ENCODE measurements around the gene NPTXR.
A peak's percentile ranks its signal among the peaks of the same experiment; 100 is the strongest.
"Not testable (repeated sequence)": the region's sequence is repeated elsewhere in the genome, so short reads cannot be mapped to it uniquely, and the experiment has no call there.

NPTXR gene

GRCh38 chr22:38830026-38830844, 13.6 kb downstream of the NPTXR start:
- DNase-seq = no peak

- no peak for DNase-seq
Measured at GRCh38 chr22:38829485-38829884, 14.3 kb downstream of the NPTXR start.

GRCh38 chr22:38828616-38829205, 15.1 kb downstream of the NPTXR start:
- DNase-seq = no peak

- DNase-seq = no peak
Measured at GRCh38 chr22:38828191-38828590, 15.6 kb downstream of the NPTXR start.

GRCh38 chr22:38827510-38827909, 16.3 kb downstream of the NPTXR start:
- DNase-seq = no peak

- no peak for DNase-seq
Measured at GRCh38 chr22:38826801-38827200, 17.0 kb downstream of the NPTXR start.

GRCh38 chr22:38826386-38826785, 17.4 kb downstream of the NPTXR start:
- DNase-seq = no peak

GRCh38 chr22:38824585-38824984, 19.2 kb downstream of the NPTXR start:
- peak; percentile 65 for DNase-seq

- DNase-seq = no peak
Measured at GRCh38 chr22:38823637-38824036, 20.2 kb downstream of the NPTXR start.

- DNase-seq = no peak
Measured at GRCh38 chr22:38823076-38823475, 20.8 kb downstream of the NPTXR start.

GRCh38 chr22:38820020-38820419, 23.8 kb downstream of the NPTXR start:
- no peak for DNase-seq

GRCh38 chr22:38819387-38819940, 24.4 kb downstream of the NPTXR start:
- no peak for DNase-seq

- DNase-seq = no peak
Measured at GRCh38 chr22:38817196-38817595, 26.6 kb downstream of the NPTXR start.

GRCh38 chr22:38815842-38816241, 28.0 kb downstream of the NPTXR start:
- DNase-seq = no peak

GRCh38 chr22:38811241-38811640, 32.6 kb downstream of the NPTXR start:
- DNase-seq = no peak

- not testable (repeated sequence) for DNase-seq
Measured at GRCh38 chr22:38805041-38805593, 38.7 kb downstream of the NPTXR start.

- no peak for DNase-seq
Measured at GRCh38 chr22:38802671-38803121, 41.1 kb downstream of the NPTXR start.

GRCh38 chr22:38799265-38800002, 44.4 kb downstream of the NPTXR start:
- DNase-seq = no peak

- no peak for DNase-seq
Measured at GRCh38 chr22:38798496-38798895, 45.3 kb downstream of the NPTXR start.

GRCh38 chr22:38796262-38796957, 47.4 kb downstream of the NPTXR start:
- no peak for DNase-seq

GRCh38 chr22:38795569-38795968, 48.3 kb downstream of the NPTXR start:
- no peak for DNase-seq

GRCh38 chr22:38793721-38794466, 49.9 kb downstream of the NPTXR start, which contains the start of gene DNAL4:
Gene DNAL4, minus strand, starts transcription at chr22:38794143. Its CDS starts 11,412 bp downstream, at chr22:38782731.
- peak; percentile 96 for DNase-seq
